HG03520 (cell line): ENCODE measurements around the gene CBX4.

Experiments
- ATAC-seq: cut with Tn5 transposase; IDR thresholded peaks from one replicate; pipeline ENCODE4 v1.9.1; 2021; ENCODE audit warnings: mild to moderate bottlenecking, moderate library complexity; ENCODE audit not compliant: unreplicated experiment

The CBX4 gene

GRCh38 chr17:79802039-79802735, 37.1 kb downstream of the CBX4 start:
- no peak for ATAC-seq

DNA sequence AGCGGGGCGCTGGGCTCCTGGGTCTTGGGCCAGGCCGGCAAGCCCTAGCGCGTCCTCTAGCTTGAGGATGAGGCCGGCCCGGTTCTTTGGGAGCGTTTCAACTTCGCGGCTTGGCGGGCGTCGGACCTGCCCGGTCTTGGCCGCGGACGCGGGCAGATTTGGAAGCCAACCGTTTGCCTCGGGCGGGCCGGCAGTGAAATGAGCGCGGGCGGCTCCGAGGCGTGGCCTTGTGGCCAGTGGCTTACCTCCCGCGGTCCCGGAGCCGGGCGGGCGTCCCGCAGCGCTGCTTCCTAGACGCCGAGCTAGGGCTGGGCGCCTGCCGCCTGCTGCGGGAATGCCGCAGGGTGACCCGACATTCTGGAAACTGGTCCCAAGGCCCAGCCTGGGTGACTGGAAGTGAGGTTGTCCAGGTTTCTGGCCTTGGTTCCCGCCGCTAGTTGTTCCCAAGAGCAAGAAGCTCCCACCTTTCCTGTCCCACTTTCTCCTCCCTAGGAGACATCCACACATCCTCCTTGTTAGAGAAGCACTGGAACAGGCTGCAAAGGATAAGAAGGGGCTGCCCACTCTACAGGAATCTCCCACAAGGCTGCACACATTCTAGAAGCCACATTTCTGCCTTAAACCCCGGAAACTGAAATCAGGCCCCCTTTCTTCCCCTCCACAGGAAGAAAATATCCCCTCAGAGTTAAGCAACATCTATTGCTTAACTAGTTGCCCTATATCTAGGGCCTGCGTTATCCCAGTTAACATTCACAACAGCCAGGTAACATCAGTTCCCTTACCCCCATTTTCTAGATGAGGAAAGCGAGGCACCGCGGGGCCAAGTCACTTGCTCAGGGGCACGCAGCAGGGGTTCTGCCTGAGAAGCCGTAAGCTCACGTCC, 37.8 kb downstream of the CBX4 start:
- no peak for ATAC-seq

DNA sequence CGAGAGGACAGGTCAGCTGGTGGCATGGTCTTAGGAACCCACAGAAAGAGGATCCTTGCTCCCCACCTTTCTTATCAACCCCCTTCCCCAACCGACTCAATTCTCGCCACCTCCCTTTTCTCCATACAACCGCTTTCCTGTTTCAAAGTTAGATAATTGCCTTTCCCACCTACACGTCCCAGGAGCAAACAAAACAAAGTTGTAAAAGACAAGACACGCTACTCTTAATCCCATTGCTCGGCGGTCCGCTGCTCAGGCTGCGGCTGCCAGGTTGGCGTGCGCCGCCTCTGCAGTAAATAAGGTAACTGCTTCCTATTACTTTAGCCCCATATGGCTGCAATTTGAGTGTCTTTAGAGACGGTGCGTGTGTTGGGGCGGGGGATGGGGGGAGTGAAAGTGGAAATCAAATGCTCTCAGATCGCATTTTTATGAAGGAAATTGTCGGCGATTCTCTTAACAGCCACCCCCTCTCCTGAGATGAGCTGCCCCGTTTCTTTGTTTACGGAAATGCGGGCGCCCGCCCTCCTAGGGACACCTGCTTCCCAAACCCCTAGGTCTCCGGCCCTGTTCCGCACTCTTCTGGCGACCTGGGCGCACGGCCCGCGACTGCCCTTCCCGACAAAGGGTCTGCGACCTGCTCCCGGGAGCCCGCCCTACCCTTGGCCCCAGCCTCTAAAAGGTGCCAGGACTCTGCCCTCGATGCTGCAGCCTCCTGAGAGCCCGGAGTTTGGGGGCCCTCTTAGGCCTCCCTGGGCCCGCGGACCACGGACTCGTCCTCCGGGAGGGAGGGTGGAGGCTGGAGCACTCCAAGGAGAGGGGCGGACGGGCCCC, 38.7 kb downstream of the CBX4 start:
- ATAC-seq = no peak

GRCh38 chr17:79799538-79800324, 39.5 kb downstream of the CBX4 start:
- no peak for ATAC-seq

GRCh38 chr17:79799174-79799537, 40.1 kb downstream of the CBX4 start:
- no peak for ATAC-seq

DNA sequence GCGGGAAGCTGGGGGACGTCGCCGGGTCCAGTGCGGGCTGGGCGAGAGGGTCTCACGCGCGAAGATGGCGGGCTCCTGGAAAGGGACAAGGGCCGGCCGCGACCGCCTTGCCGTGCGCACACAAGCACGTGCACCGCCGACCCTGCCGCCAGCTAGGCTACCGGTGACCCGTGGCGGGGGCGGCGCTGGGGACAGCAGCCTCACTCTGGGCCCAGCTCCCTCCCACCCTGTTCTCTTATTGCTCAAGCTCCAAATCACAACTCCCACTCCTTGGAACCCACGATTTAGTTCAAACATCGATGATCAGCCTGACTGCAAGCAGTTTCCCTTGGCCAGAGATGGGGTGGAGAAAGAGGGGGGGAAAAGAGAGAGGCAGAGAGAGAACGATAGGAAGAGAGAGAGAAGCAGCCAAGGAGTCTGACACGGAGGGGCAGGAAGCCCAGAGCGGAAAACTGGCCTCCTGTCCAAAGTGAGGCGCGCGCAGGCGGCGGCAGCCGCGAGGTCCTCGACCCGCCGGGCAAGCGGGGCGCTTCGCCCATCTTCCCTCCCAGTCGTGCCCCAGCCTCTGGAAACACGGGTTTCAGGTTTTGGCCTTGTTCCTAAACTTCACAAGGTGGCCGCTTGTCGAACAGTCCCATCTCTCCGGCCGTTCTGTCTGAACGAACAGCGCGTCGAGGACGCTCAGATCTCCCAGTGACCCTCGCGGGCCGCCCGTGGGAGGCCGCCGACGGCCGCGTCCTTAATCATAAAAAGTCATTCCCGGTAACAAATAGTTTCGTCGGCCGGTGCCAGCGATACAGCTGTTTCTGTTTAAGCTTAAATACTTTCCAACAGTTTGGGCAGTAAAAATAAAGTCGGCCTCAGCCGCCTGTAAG, 40.7 kb downstream of the CBX4 start:
- ATAC-seq = no peak

DNA sequence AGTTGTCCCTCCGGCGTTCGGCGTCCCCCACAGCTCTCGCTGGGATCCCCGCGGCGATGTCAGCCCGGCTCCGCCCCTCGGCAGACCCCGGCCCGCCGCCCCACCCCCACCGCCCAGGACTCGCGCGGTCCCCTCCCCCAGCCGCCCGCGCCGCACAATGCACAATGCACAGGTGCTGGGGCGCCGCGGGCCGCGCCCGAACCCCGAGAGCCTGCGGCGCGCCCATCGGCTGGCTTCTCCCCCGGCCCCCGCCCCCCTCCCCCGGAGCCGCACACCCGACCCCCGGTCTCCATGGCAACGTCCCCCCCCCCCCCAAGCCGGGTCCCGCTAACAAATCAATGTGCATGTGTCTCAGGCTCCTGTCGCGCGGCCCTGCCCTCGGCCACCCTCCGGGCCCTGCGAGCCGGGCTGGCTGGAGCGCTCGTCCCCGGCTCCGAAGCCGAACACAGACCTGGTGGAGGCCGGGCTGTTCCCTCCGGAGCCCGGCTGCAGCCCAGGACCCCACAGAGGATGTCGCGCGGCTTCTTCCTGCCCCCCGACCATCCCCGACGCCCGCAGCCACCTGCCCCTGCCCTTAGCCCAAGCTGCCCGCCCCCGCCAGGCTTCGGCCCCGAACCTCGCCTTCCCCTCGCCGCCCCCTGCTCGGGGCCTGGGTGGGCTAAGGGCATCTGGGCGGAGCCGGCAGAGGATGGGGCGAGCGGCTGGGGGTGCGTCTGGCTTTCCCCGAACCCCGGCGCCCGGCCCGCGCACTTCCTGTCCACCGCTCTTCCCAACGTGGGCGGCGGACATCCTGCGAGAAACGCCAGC, 41.5 kb downstream of the CBX4 start:
- ATAC-seq = peak; percentile 24

- ATAC-seq = peak; percentile 83
Measured at GRCh38 chr17:79796763-79797491, 42.3 kb downstream of the CBX4 start, which contains the start of gene CBX8. CBX8 (minus strand) TSS chr17:79797077; CDS start chr17:79796998, 79 bp downstream.

- ATAC-seq = no peak
Measured at GRCh38 chr17:79796444-79796762, 42.8 kb downstream of the CBX4 start.

DNA sequence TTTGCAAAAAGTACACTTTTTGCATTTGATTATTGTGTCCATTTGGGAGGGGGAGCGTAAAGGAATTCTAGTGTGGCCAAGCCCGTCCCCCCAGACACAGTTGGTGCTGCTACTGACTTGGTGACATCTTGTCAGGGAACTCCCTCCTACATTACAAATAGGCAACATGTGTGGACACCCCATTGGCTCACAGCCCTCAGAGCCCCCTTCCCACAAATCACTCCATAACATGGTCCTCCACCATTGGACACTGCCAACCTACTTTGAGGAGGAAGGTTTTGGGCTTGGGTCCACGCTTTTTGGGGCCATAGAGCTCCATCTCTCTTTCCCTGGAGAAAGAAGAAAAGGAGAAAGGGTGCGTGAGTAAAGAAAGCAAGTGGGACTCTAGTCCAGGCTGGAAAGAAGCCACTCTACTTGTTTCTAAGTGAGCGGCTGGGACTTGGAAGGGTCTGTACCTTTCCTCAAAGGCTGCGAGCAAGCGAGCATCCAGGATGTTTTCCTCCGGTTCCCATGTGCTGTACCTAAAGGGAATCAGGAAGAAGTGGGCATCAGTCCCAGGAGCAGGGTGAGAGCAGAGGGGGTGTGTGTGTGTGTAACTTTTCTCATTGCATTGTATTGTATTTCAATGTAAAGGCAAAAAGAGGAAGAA, 43.3 kb downstream of the CBX4 start:
- no peak for ATAC-seq

- ATAC-seq = no peak
Measured at GRCh38 chr17:79794659-79795511, 44.4 kb downstream of the CBX4 start.

DNA sequence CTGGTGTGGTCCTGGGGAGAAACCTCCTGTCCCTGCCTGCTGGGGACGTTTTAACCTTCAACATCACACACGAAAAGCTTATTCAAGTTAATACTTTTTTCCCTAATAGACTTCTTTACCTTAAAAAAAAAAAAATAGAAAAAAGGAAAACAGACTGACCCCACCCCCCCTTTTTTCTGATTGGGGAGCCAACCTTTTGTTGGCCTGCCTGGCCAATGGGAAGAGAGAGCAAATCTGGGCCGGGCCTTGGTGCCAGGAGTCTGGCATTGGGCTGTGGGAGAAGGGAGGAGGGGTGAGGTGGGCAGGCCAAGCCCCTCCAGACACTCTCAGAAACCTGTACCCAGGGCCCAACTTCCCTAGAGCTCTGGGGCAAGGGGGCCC, 45.3 kb downstream of the CBX4 start:
- ATAC-seq = no peak

DNA sequence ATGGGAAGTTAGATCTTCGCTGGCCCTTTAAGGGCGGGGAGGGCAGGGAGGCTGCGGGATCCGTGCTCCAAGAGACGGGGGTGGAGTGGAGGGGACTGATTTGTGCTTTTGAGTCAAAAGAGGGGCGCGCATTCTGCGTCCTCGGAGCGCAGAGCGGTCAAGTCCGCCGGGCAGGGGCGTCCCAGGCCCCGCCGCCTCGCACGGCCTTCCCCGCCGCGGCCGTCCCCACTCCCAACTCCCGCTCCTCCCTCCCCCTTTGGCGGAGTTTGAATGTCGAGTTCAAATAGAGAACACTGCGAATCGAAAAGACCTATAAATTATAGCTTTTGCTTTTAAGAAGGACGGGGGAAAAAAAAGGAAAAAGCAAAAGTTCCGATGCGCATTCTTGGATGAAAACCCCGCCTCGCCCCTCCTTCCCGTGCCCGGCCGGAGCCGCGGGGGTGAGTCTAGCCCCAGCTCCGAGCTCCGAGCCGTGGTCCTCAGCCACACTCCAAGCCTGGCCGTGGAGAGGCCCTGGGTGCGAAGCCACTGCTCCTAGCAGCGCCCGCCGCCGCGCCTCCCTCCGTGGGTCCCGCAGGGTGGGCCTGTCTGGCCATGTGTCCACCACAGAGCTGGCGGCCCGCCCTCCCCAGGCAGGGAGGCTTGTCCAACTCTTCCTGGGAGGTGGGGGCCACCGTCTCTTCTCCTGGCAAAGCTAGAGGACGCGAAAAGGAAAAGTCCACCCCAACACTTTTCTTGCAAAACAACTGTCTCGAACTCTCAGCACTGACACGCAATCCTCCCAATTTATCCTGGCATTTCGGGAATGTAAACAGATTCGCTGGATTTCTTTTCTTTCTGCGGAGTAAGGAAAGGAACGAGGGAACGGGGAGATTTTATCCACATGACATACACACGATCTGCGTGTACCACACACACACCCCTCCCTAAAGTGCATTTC, 46.0 kb downstream of the CBX4 start:
- no peak for ATAC-seq

- ATAC-seq = no peak
Measured at GRCh38 chr17:79792341-79792871, 46.8 kb downstream of the CBX4 start.

- no peak for ATAC-seq
Measured at GRCh38 chr17:79791735-79792161, 47.5 kb downstream of the CBX4 start.
